NCI-H69 (cell line): ENCODE measurements around the gene DEFB110.

Source experiments
- DNase-seq: peaks from one replicate; lab custom pipeline; 2025; lab: John Stamatoyannopoulos, UW

DEFB110 gene

DNA sequence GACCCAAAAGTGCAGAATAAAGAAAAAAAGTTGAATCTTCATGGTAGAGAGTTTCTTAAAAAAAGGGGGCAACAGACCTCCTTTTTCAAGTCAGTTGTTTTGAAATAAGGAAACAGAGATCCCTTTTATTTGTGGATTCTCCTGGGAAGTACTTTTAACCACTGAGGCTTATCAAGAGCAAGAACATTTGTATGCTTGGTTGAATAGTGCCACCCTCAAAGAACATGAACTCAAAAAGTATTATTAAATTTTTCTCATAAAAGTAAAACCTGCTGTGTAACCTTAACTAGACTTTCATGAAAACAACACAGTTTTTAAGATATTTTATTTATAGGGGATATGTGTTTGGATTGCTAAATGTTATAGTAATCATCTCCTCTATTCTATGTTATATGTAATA is at the start of gene DEFB110:
Gene DEFB110, minus strand, starts transcription at position 101 of the 400 bp plus-strand sequence. Its CDS starts 59 bp downstream, at position 42.
- no peak for DNase-seq

DNA sequence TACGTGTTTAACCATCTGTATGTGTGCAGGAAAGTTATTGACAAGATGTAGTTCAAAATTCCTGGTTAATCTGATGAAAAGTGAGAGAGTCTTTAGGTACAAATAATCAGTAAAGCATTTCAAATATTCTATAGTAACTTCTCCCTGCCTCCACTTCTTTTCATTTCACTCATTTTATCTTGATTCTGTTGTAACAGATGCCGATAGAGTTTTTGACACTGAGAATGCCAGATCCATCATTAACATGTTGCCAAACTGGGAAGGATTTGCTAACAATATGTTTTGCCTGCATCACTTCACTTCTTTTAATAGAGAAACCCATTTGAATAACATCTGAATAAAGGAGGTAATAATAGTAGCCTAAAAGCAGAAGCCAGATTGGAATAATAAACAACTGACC is 48.3 kb upstream of the DEFB110 start:
- DNase-seq, result no peak

DNA sequence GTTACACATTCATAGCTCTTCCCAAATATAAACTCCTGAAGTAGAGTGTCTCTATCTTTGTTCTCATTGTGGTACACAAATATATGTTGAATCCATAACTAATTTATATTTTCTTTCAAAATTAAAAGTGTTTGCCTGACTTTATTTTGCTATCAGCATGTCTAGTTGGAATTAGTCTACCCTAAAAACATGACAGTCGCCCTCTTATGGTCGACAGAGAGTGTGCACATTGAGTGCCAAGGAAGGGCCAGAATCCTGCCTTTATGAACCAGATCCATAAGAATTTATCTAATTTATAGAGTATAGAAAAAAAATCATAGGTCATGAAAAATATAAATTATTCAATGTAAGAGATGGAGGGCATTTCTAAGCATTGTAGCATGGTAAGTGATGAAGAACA is 40.3 kb upstream of the DEFB110 start:
- DNase-seq, result peak; percentile 22

DNA sequence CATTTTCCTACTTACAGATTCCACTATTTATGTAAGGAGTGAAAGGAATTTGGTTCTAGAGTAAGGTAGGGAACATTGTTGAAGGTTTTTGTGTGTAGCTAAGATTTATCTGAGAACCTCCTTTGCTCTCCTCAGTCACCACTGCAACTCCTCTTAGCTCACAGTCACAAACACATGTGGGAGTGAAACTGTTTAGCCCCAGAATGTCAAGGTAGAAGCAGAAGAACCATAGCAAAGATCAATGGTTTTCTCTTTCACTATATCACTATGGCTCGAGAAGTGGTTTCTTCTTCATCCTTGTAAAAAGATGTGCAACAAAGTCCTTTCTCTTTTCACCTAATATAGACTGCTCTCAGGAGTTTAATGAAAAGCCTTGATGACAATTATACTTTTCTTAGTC is 34.4 kb upstream of the DEFB110 start:
- DNase-seq, result no peak

DNA sequence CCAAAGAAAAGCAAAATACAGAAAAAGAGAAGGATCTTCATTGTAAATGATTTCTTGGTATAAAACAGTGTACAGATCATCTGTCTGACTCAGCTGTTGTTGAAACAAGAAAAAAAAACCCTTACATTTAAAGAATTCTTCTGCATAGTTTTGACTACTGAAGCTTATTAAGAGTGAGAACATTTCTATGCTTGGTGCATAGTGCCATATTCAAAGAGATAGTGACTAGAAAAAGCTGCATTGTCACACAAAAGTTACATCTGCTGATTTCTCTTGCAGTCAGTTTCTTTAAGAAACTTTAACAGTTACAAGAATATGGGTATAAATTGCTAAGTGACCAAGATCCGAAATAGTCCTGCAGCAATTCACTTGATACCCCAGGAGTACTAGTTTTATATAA is 28.0 kb upstream of the DEFB110 start, which contains the start of gene DEFB112:
Gene DEFB112, minus strand, starts transcription at position 101 of the 400 bp plus-strand sequence. Its CDS starts 60 bp downstream, at position 41.
- DNase-seq, result no peak

DNA sequence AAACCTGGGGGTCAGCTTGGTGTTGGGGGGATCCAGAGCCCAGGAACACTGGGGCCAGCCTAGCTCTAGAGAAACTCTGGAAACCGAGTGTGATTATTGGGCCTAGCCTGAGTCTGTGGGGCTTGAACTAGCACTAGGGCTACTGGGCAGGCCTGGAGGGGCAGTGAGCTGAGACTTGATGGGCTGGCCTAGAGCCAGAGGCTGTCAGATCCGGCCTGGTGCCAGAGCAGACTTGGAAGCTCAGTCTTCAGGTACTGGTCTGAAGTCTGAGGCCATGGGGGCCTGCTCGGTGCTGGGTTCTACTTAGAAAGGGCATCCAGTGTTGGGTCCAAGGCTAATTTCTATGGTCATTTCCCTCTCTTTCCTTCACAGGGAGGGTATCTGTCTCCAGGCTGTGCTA is 25.2 kb upstream of the DEFB110 start:
- DNase-seq, result no peak

DNA sequence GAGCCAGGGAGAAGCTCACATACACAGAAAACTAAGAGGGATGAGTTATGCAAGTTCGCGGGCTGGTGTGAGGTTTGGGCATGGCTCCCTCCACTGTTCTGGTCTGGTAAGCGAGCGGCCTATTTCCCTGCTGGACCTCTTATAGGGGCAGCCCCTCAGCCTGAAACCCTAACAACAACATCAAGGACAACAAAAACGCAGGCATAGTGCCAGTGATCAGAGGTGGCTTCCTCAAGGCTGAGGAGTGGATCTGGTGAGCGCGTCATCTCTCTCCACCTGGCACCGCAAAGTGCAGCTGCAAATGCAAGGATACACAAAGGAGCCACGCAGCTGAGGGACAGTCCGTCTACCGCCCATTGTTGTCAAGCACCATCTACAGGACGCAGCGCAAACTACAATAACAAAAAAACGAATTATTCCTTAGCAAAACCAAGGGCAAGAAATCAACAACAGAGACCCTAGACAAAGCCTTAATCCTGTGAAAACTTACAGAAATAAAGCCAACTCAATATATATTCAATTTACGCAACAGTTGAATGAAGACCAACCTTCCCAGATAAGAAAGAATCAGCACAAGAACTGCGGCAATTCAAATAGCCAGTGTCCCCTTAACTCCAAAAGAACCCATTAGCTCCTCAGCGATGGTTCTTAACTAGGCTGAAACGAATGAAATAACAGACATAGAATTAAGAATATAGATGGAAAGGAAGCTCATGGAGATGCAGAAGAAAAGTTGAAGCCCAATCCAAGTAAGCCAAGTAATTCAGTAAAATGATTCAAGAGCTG is 9.2 kb upstream of the DEFB110 start:
- DNase-seq, result peak; percentile 76

DNA sequence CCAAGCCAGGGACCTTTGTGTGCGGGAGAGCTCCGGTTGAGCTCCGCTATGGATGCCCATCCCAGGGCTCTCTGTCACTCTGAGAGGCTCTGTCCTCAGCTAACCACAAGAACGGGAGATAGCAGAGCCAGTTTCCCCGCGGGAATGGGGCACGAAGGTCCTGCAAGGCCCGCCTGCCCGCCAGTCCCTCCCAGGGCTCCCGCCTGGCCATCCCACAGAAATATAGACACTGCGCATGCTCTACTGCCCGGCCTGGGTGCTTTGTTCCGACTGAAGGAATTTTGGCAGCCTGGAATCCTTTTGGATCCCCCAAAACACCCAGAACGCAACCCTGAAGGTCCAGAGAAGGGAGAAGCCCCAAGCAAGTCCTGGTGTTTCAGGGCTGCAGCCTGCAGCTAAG is 8.6 kb upstream of the DEFB110 start:
- DNase-seq, result no peak

DNA sequence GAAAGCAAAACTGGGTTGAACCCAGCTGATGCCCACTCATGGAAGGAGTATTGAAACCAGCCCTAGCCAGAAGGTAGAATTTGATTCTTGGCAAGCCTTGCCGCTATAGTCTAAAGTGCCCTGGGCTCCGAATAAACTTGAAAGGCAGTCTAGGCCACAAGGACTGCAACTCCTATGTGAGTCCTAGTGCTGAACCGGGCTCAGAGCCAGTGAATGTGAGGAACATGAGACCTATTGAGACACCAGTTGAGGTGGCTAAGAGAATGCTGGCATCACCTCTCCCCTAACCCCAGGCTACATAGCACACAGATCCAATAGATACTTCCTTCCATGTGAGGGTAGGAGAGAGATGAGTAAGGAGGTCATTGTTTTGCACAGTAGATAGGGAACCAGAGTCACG is 3.5 kb upstream of the DEFB110 start:
- no peak for DNase-seq

DNA sequence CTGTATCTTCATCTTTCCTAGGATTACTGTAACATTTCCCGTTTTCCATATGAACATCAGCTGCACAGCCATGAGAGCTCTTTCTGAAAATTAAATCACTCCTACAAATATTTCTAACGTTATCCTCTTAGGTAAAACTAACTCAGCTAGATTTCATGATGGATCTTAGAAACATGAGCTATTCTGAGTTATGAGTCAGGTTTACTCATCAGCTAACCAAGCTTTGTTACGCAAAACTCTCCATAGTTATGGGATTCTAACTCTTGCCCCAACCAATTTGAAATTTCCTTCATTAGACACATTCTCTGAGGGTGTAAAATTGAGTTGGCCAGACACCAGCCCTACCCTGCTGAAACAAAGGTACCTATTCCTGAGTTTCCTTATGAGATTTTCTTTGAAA is 14.0 kb downstream of the DEFB110 start:
- DNase-seq, result no peak

DNA sequence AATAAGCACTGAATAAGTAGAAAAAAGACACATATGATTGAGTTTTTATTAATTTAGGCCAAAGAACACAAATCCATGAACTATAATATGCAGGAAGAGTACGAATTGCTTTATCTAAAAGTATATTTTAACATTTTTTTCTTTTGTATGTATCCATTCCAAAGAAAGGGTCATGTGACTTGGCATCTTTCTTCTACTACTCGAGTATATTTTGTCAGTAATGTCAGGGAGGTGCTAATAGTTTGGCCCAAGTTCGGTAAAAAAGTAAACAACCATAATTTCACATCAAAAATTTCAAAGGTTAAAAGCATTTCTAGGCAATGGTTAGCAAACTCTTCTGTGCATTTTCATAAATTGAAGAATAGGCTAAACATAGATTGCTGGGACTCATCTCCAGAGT is 18.7 kb downstream of the DEFB110 start:
- DNase-seq, result no peak

DNA sequence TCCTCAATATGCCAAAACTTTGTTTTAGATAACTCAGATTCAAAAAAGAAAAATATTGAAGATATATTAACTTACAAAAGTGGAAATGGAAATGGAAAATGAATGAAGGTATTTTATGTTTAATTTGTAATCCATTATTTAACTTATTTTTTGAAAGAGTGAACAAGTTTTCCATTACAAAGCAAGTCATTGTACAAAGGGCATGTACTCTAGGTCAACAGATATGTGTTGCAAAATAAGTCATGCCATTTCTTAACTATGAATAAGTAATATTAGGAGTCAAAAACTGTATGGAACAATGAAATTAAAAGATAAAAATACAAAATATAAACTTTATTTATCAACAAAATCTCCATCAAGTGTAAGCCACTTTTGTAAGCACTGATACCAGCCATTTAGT is 26.5 kb downstream of the DEFB110 start:
- DNase-seq, result no peak

DNA sequence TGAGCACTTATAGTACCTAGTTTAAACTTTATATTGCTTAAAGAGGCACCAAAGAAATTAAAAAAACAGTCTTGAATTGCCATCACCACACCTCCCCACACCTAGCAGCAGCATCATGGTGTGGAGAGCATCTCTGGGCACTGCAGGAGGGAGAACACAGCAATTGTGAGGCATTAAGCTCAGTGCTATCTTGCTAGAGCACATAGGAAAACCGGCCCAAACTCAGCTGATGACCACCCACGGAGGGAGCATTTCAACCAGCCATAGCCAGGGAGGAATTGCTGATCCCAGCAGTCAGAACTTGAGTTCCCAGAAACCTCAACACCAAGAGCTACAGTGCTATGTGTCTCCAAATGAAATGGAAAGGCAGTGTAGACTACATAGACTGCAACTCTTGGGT is 32.9 kb downstream of the DEFB110 start:
- DNase-seq, result no peak

DNA sequence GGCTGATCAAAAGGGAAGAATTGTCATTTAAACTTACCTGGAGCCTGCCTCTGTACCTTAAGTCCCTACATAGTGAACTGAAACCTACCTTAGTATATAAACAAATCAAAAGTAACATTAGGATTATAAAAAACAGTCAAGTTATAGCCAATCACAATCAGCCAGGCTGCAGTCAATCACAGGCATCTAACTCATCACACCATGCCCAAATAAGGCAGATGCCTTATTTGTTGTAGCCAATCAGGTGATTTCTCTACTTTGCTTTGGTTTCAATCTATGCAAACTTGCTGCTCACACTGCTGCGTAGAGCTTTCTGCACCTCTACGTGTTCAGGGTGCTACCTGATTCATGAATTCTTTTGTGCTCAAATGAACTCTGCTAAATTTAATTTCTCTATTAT is 34.0 kb downstream of the DEFB110 start:
- no peak for DNase-seq

DNA sequence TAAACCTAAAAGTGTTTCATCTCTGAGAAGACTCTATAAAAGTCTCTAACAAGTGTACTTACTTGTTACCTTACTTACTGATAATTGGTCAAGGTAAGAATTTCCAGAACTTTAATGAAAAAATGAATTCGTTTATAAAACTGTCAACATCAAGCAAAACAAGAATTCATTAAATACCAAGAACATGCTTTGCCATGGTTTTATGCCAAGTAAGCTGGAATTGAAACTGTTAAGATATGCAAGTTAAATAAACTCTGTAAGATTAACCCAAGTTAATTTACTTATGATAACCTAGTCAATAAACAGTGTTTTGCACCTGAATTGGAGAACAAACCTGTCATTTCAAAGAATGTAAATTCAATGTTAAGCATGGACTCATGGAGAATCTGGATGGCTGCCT is 35.2 kb downstream of the DEFB110 start:
- DNase-seq, result no peak

DNA sequence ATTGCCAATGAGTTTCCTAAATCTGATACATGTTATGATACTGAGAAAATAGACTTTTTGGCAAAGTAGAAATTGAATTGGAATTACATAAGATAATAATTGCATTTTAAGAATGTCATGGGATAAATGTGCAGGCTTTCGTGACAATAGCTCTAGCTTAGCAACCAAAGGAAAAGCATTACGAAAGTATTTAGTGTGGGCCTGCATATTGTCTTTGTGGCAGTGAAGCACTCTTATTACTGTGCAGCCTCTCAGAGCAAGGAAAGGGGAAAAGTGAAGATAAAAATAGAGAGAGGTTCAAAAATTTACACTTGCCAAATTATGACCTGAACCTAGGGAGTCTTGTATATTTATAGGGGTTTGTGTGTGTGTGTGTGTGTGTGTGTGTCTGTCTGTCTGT is 39.7 kb downstream of the DEFB110 start:
- DNase-seq, result no peak

DNA sequence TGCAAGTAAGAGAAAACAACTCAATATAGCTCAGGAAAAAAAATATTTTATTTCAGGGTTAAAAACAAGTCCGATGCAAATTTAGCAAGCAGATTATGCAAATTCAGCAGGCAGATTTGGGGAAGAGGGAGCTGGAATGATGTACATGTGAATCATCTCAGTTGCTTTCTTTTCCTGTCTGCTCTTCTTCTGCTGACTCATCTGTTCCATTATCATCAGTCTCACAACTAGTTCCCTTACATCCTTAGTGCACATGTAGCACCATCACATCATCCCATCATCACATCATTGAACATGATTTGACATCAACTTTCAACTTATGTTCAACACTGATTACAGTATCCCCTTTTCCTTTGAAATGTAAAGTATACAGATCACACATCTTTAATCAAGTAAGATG is 40.9 kb downstream of the DEFB110 start:
- no peak for DNase-seq

DNA sequence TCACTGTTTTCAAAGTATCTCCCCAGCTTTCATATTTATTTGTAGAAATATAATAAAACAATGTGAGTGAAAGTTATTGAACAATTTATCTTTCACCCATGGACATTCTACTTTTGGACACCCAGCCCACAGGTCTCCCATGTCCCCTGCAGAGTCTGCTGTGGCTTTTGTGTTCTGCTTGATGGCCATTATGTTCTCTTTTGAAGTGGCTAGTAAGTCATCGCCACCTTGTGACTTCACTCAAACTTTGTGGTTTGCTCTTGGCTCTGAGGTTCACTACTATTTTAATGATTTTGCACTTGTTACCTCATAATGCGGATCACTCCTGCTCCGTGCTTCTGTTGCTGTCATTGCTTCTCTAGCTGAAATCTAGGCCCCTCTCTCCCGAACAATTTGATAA is 42.2 kb downstream of the DEFB110 start:
- no peak for DNase-seq

DNA sequence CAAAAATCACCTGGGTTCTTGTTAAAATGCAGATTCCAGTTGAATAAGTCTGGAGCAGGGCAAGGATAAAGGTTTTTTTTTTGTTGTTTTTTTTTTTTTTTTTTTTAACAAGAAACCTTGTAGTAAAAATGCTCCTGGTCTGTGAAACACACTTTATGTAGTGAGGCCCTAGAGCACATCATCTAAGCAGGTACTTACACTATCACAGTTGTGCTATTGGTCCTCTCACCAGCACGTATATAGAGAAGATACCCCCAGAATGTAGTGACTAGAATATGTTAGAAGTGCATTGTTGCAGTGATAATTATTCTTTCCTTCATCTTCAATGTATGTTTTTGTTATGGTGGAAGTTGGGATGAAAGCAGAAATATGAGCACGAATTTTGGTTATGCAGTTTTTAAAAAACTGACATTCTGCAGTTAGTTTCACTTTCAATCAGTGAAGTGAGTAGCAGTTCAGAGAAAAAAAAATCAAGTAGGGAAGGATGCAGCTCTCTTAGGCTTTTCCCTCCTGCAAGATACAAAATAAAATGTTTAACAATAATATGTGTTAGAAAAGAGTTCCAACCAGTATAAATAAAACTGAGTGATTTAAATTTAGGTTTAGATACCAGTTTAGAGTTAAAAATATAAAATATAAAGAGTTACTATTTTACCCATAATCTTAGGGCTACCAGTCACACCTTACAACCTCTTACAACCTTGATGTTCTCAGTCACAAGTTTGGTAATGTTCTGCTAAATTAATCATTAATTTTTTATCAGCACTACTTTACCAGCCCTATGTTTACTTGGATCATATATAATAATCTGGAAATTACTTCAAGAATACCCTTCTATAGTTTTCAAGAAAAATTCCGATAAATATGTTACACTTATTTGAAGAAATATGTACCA is 43.2 kb downstream of the DEFB110 start:
- peak; percentile 9 for DNase-seq

DNA sequence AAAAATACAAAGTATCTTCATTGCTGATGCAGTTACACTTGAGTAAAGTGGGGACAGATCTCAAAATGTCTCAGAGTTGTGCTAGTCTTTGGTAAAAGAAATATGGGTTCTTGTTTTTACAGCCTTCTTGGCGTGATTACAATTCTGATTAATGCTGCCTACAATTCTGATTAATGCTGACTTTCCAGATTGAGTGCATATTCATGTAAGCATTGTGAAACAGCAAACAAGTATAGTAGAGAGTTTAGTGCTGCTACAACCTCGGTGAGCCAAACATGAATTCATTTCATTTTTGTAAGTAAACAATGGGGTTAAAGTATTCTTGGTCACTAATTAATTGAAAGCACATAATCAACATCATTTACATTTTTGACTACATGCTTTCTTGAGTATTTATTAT is 52.2 kb downstream of the DEFB110 start, which contains the start of gene DEFB113:
Gene DEFB113, minus strand, starts transcription at position 21 of the 400 bp plus-strand sequence. Its CDS starts 0 bp downstream, at position 21.
- no peak for DNase-seq
